Measurements from ENCODE around the gene PLB1.

Gene PLB1

GRCh38 chr2:28453396-28453795 lies 42.5 kb upstream of the PLB1 start:
- Mint-ChIP-seq H3K36me3 (ENCODE audit: insufficient read depth) (no peaks in the 10 kb centered on the region), H3K27me3 (no peaks in the 10 kb centered on the region), H3K4me1 (peaks cover 11% of the 10 kb centered on the region), H3K4me3 (no peak overlapping the region), H3K9me3 (no peaks in the 10 kb centered on the region), H3K27ac (ENCODE audit: low read depth) (peak overlapping the region; percentile 6)
- ATAC-seq (replicated peaks; ENCODE audit: extremely low read depth, poor library complexity, severe bottlenecking), result no peak
- no peak for DNase-seq (ENCODE audit: low spot score in 2 of 2)

- Mint-ChIP-seq H3K9me3 (no peaks in the 10 kb centered on the region), H3K4me3 (no peak overlapping the region), H3K27ac (ENCODE audit: low read depth) (peak overlapping the region; percentile 6), H3K36me3 (ENCODE audit: insufficient read depth) (no peaks in the 10 kb centered on the region), H3K27me3 (no peaks in the 10 kb centered on the region), H3K4me1 (peaks cover 11% of the 10 kb centered on the region)
- DNase-seq (ENCODE audit: low spot score in 2 of 2), result no peak
- ATAC-seq (replicated peaks; ENCODE audit: extremely low read depth, poor library complexity, severe bottlenecking), result no peak
Observed at GRCh38 chr2:28454016-28454930, 41.6 kb upstream of the PLB1 start.

GRCh38 chr2:28457237-28457636 lies 38.6 kb upstream of the PLB1 start:
- no peak overlapping the region for H3K4me3 Mint-ChIP-seq
- peaks cover 4% of the 10 kb centered on the region for H3K4me1 Mint-ChIP-seq
- peaks cover 13% of the 10 kb centered on the region for H3K27me3 Mint-ChIP-seq
- DNase-seq (ENCODE audit: low spot score in 2 of 2) (no peak), ATAC-seq (replicated peaks; ENCODE audit: extremely low read depth, poor library complexity, severe bottlenecking) (no peak)
- no peak overlapping the region for H3K27ac Mint-ChIP-seq (ENCODE audit: low read depth)
- H3K36me3 Mint-ChIP-seq (ENCODE audit: insufficient read depth), result no peaks in the 10 kb centered on the region
- peaks cover under 1% of the 10 kb centered on the region for H3K9me3 Mint-ChIP-seq

GRCh38 chr2:28461056-28461455 lies 34.8 kb upstream of the PLB1 start:
- no peak overlapping the region for H3K27ac Mint-ChIP-seq (ENCODE audit: low read depth)
- peaks cover 5% of the 10 kb centered on the region for H3K9me3 Mint-ChIP-seq
- no peak for DNase-seq (ENCODE audit: low spot score in 2 of 2)
- ATAC-seq (replicated peaks; ENCODE audit: extremely low read depth, poor library complexity, severe bottlenecking), result no peak
- peaks cover 18% of the 10 kb centered on the region for H3K27me3 Mint-ChIP-seq
- no peaks in the 10 kb centered on the region for H3K36me3 Mint-ChIP-seq (ENCODE audit: insufficient read depth)
- H3K4me3 Mint-ChIP-seq, result no peak overlapping the region
- no peaks in the 10 kb centered on the region for H3K4me1 Mint-ChIP-seq

- no peak for ATAC-seq (replicated peaks; ENCODE audit: extremely low read depth, poor library complexity, severe bottlenecking)
- DNase-seq (ENCODE audit: low spot score in 2 of 2), result no peak
- Mint-ChIP-seq H3K4me1 (no peaks in the 10 kb centered on the region), H3K27me3 (peaks cover 18% of the 10 kb centered on the region), H3K4me3 (no peak overlapping the region), H3K9me3 (peaks cover 5% of the 10 kb centered on the region), H3K27ac (ENCODE audit: low read depth) (no peak overlapping the region), H3K36me3 (ENCODE audit: insufficient read depth) (no peaks in the 10 kb centered on the region)
Observed at GRCh38 chr2:28462122-28462521, 33.7 kb upstream of the PLB1 start.

GRCh38 chr2:28463211-28463816 lies 32.5 kb upstream of the PLB1 start:
- peaks cover 18% of the 10 kb centered on the region for H3K27me3 Mint-ChIP-seq
- no peaks in the 10 kb centered on the region for H3K4me1 Mint-ChIP-seq
- no peaks in the 10 kb centered on the region for H3K36me3 Mint-ChIP-seq (ENCODE audit: insufficient read depth)
- DNase-seq (ENCODE audit: low spot score in 2 of 2), result no peak
- H3K4me3 Mint-ChIP-seq, result no peak overlapping the region
- ATAC-seq (replicated peaks; ENCODE audit: extremely low read depth, poor library complexity, severe bottlenecking), result no peak
- peaks cover 5% of the 10 kb centered on the region for H3K9me3 Mint-ChIP-seq
- H3K27ac Mint-ChIP-seq (ENCODE audit: low read depth), result no peak overlapping the region

- no peak overlapping the region for H3K27ac Mint-ChIP-seq (ENCODE audit: low read depth)
- DNase-seq (ENCODE audit: low spot score in 2 of 2) (no peak), ATAC-seq (replicated peaks; ENCODE audit: extremely low read depth, poor library complexity, severe bottlenecking) (no peak)
- peaks cover 5% of the 10 kb centered on the region for H3K9me3 Mint-ChIP-seq
- no peak overlapping the region for H3K4me3 Mint-ChIP-seq
- H3K4me1 Mint-ChIP-seq, result no peaks in the 10 kb centered on the region
- no peaks in the 10 kb centered on the region for H3K36me3 Mint-ChIP-seq (ENCODE audit: insufficient read depth)
- H3K27me3 Mint-ChIP-seq, result peaks cover 24% of the 10 kb centered on the region
Observed at GRCh38 chr2:28463893-28464292, 32.0 kb upstream of the PLB1 start.

GRCh38 chr2:28465148-28465885 lies 30.5 kb upstream of the PLB1 start:
- Mint-ChIP-seq H3K36me3 (ENCODE audit: insufficient read depth) (no peaks in the 10 kb centered on the region), H3K9me3 (peaks cover 5% of the 10 kb centered on the region), H3K4me3 (no peak overlapping the region), H3K27ac (ENCODE audit: low read depth) (no peak overlapping the region), H3K4me1 (peaks cover 11% of the 10 kb centered on the region), H3K27me3 (peaks cover 30% of the 10 kb centered on the region)
- ATAC-seq (replicated peaks; ENCODE audit: extremely low read depth, poor library complexity, severe bottlenecking) (no peak), DNase-seq (ENCODE audit: low spot score in 2 of 2) (no peak)

- Mint-ChIP-seq H3K27ac (ENCODE audit: low read depth) (peak overlapping the region; percentile 71), H3K4me3 (no peak overlapping the region), H3K4me1 (peaks cover 19% of the 10 kb centered on the region), H3K27me3 (peaks cover 12% of the 10 kb centered on the region), H3K36me3 (ENCODE audit: insufficient read depth) (no peaks in the 10 kb centered on the region), H3K9me3 (no peaks in the 10 kb centered on the region)
- DNase-seq (ENCODE audit: low spot score in 2 of 2) (no peak), ATAC-seq (replicated peaks; ENCODE audit: extremely low read depth, poor library complexity, severe bottlenecking) (no peak)
Observed at GRCh38 chr2:28469304-28469703, 26.6 kb upstream of the PLB1 start.

- H3K9me3 Mint-ChIP-seq, result no peaks in the 10 kb centered on the region
- DNase-seq (ENCODE audit: low spot score in 2 of 2) (no peak), ATAC-seq (replicated peaks; ENCODE audit: extremely low read depth, poor library complexity, severe bottlenecking) (no peak)
- peaks cover 19% of the 10 kb centered on the region for H3K4me1 Mint-ChIP-seq
- peak overlapping the region; percentile 71 for H3K27ac Mint-ChIP-seq (ENCODE audit: low read depth)
- H3K4me3 Mint-ChIP-seq, result no peak overlapping the region
- H3K36me3 Mint-ChIP-seq (ENCODE audit: insufficient read depth), result peaks cover under 1% of the 10 kb centered on the region
- H3K27me3 Mint-ChIP-seq, result peaks cover 12% of the 10 kb centered on the region
Observed at GRCh38 chr2:28469947-28470535, 25.8 kb upstream of the PLB1 start.

GRCh38 chr2:28470759-28471158 lies 25.1 kb upstream of the PLB1 start:
- no peak for DNase-seq (ENCODE audit: low spot score in 2 of 2)

GRCh38 chr2:28471214-28471613 lies 24.6 kb upstream of the PLB1 start:
- no peaks in the 10 kb centered on the region for H3K9me3 Mint-ChIP-seq
- peaks cover 2% of the 10 kb centered on the region for H3K36me3 Mint-ChIP-seq (ENCODE audit: insufficient read depth)
- peaks cover 19% of the 10 kb centered on the region for H3K4me1 Mint-ChIP-seq
- H3K27ac Mint-ChIP-seq (ENCODE audit: low read depth), result no peak overlapping the region
- ATAC-seq (replicated peaks; ENCODE audit: extremely low read depth, poor library complexity, severe bottlenecking), result no peak
- no peak overlapping the region for H3K4me3 Mint-ChIP-seq
- peaks cover 12% of the 10 kb centered on the region for H3K27me3 Mint-ChIP-seq
- DNase-seq (ENCODE audit: low spot score in 2 of 2), result no peak

More at GRCh38 chr2:28470759-28471158, 25.1 kb upstream of the PLB1 start:
- Mint-ChIP-seq H3K4me1 (peaks cover 19% of the 10 kb centered on the region), H3K9me3 (no peaks in the 10 kb centered on the region), H3K27ac (ENCODE audit: low read depth) (no peak overlapping the region), H3K4me3 (no peak overlapping the region), H3K27me3 (peaks cover 12% of the 10 kb centered on the region), H3K36me3 (ENCODE audit: insufficient read depth) (peaks cover 2% of the 10 kb centered on the region)
- ATAC-seq (replicated peaks; ENCODE audit: extremely low read depth, poor library complexity, severe bottlenecking), result no peak
